ENCODE data around the gene NCS1.

NCS1 gene

GRCh38 chr9:130193531-130194377, 21.6 kb downstream of the NCS1 start:
- Histone ChIP-seq H3K4me2 (ENCODE audit: low read length) (no peak overlapping the region), H3K4me3 (ENCODE audit: low read depth, low read length) (no peak overlapping the region), H3K79me2 (no peaks in the 10 kb centered on the region), H3K4me1 (no peaks in the 10 kb centered on the region), H3K27me3 (ENCODE audit: control insufficient read depth, insufficient read depth, low read length) (no peaks in the 10 kb centered on the region), H3K9ac (no peak overlapping the region), H3K9me3 (ENCODE audit: control insufficient read depth, low read length) (no peaks in the 10 kb centered on the region), H3K27ac (no peak overlapping the region), H3K36me3 (ENCODE audit: control insufficient read depth, insufficient read depth, low read length) (no peaks in the 10 kb centered on the region), H2AFZ (no peak overlapping the region)
- no peak for TF ChIP-seq CTCF (IDR thresholded peaks at IDR 0.05)

- H3K36me3 ChIP-seq (ENCODE audit: control insufficient read depth, insufficient read depth, low read length), result no peaks in the 10 kb centered on the region
- H3K4me3 ChIP-seq (ENCODE audit: low read depth, low read length), result no peak overlapping the region
- H3K9ac ChIP-seq, result no peak overlapping the region
- no peaks in the 10 kb centered on the region for H3K4me1 ChIP-seq
- H3K79me2 ChIP-seq, result no peaks in the 10 kb centered on the region
- H3K27me3 ChIP-seq (ENCODE audit: control insufficient read depth, insufficient read depth, low read length), result no peaks in the 10 kb centered on the region
- H3K4me2 ChIP-seq (ENCODE audit: low read length), result no peak overlapping the region
- no peak for TF ChIP-seq CTCF (IDR thresholded peaks at IDR 0.05)
- H3K9me3 ChIP-seq (ENCODE audit: control insufficient read depth, low read length), result no peaks in the 10 kb centered on the region
- no peak overlapping the region for H3K27ac ChIP-seq
- no peak overlapping the region for H2AFZ ChIP-seq
Measured at GRCh38 chr9:130194378-130194932, 22.3 kb downstream of the NCS1 start.

DNA sequence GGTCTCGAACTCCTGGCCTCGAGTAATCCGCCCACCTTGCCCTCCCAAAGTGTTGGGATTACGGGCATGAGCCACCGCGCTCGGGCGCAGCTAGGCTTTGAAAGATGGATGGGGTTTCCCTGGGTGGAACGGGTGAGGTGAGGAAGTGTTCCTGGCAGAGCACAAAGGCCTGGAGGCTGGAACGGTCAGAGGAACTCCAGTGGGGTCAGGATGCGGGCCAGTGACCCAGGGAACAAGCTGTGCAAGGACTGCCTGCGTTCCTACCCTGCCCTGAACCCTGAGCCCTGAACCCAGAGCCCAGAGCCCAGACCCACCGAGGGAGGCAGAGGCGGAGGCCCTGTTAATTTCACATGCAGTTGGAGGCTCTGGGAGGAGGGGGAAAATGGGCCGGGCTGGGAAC, 23.4 kb downstream of the NCS1 start:
- no peak overlapping the region for H3K27ac ChIP-seq
- H3K4me2 ChIP-seq (ENCODE audit: low read length), result no peak overlapping the region
- no peak for TF ChIP-seq CTCF (IDR thresholded peaks at IDR 0.05)
- H3K9me3 ChIP-seq (ENCODE audit: control insufficient read depth, low read length), result no peaks in the 10 kb centered on the region
- no peak overlapping the region for H3K9ac ChIP-seq
- no peaks in the 10 kb centered on the region for H3K27me3 ChIP-seq (ENCODE audit: control insufficient read depth, insufficient read depth, low read length)
- H2AFZ ChIP-seq, result no peak overlapping the region
- H3K36me3 ChIP-seq (ENCODE audit: control insufficient read depth, insufficient read depth, low read length), result no peaks in the 10 kb centered on the region
- no peak overlapping the region for H3K4me3 ChIP-seq (ENCODE audit: low read depth, low read length)
- H3K4me1 ChIP-seq, result no peaks in the 10 kb centered on the region
- H3K79me2 ChIP-seq, result no peaks in the 10 kb centered on the region

DNA sequence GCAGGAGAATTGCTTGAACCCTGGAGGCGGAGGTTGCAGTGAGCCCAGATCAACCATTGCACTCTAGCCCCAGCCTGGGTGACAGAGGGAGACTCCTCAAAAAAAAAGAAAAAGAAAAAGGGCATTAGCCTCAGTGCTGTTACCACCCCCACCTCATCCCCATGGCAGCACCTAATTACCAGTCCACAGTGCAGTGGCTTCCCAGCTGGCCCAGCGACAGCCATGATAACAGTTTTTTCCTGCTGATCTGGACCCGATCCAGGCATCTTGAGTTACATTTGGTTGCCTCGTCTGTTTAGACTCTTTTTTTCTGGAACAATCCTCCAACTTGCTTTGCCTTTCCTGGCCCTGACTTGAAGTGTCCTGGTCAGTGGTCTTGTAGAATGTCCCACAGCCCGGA, 24.4 kb downstream of the NCS1 start:
- Histone ChIP-seq H3K27me3 (ENCODE audit: control insufficient read depth, insufficient read depth, low read length) (no peaks in the 10 kb centered on the region), H3K9ac (no peak overlapping the region), H2AFZ (no peak overlapping the region), H3K4me3 (ENCODE audit: low read depth, low read length) (no peak overlapping the region), H3K27ac (no peak overlapping the region), H3K79me2 (no peaks in the 10 kb centered on the region), H3K36me3 (ENCODE audit: control insufficient read depth, insufficient read depth, low read length) (no peaks in the 10 kb centered on the region), H3K4me1 (no peaks in the 10 kb centered on the region), H3K9me3 (ENCODE audit: control insufficient read depth, low read length) (no peaks in the 10 kb centered on the region), H3K4me2 (ENCODE audit: low read length) (no peak overlapping the region)
- no peak for TF ChIP-seq CTCF (IDR thresholded peaks at IDR 0.05)

DNA sequence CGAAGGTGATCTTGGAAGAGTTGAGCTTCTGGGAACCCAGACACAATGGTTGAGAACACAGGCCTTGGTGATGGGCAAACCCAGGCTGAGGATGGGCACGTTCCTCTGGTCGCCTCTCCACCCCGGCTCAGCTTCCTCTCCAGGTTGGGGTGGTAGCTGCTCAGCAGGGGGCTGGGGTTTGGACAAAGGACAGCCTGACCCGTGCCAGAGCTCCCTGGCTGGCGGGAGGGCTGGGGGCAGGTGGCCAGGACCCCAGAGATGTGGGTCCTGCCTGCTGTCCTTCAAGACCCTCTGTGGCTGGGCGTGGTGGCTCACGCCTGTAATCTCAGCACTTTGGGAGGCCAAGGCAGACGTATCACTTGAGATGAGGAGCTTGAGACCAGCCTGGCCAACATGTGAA, 25.2 kb downstream of the NCS1 start:
- TF ChIP-seq CTCF (IDR thresholded peaks at IDR 0.05), result no peak
- H3K9ac ChIP-seq, result no peak overlapping the region
- H3K4me3 ChIP-seq (ENCODE audit: low read depth, low read length), result no peak overlapping the region
- H3K9me3 ChIP-seq (ENCODE audit: control insufficient read depth, low read length), result no peaks in the 10 kb centered on the region
- no peaks in the 10 kb centered on the region for H3K79me2 ChIP-seq
- H2AFZ ChIP-seq, result no peak overlapping the region
- H3K36me3 ChIP-seq (ENCODE audit: control insufficient read depth, insufficient read depth, low read length), result no peaks in the 10 kb centered on the region
- no peak overlapping the region for H3K27ac ChIP-seq
- H3K4me1 ChIP-seq, result no peaks in the 10 kb centered on the region
- H3K27me3 ChIP-seq (ENCODE audit: control insufficient read depth, insufficient read depth, low read length), result no peaks in the 10 kb centered on the region
- no peak overlapping the region for H3K4me2 ChIP-seq (ENCODE audit: low read length)

Measured in parathyroid adenoma (tissue), 2 donors.